H9 (cell line): ENCODE measurements around the gene KCNA2. TPM values are rescaled to one million over a fixed set of nuclear protein-coding genes. Genes with fewer than 3 reads are reported as not detected.

ENCODE experiments used
- DNase-seq: peaks from one replicate; pipeline ENCODE4 v3.0.0-alpha.2; 2017
- H2AFZ ChIP-seq: one replicate; pipeline ENCODE4 v1.6.1; 2013; ENCODE audit warnings: mild to moderate bottlenecking, low read length, control low read depth, moderate library complexity
- H2AK5ac ChIP-seq: 2 replicates; pipeline ENCODE4 v1.6.1; 2013; ENCODE audit warnings: low read length, control low read depth, mixed read lengths; ENCODE audit not compliant: insufficient read length
- H2BK120ac ChIP-seq: one replicate; pipeline ENCODE4 v1.6.1; 2013; ENCODE audit warnings: low read depth, mild to moderate bottlenecking, low read length, control low read depth, inconsistent platforms; ENCODE audit not compliant: poor library complexity, severe bottlenecking
- H2BK12ac ChIP-seq: 2 replicates; pipeline ENCODE4 v1.6.1; 2013; ENCODE audit warnings: low read length, control low read depth, mixed read lengths, low read depth; ENCODE audit not compliant: insufficient read length
- H2BK15ac ChIP-seq: 2 replicates; pipeline ENCODE4 v1.6.1; 2013; ENCODE audit warnings: low read depth, low read length, control low read depth
- H2BK20ac ChIP-seq: one replicate; pipeline ENCODE4 v1.6.1; 2013; ENCODE audit warnings: low read depth, mild to moderate bottlenecking, low read length, control low read depth, inconsistent platforms; ENCODE audit not compliant: poor library complexity, severe bottlenecking
- H2BK5ac ChIP-seq: 2 replicates; pipeline ENCODE4 v1.6.1; 2013; ENCODE audit warnings: low read length, control low read depth, mixed read lengths; ENCODE audit not compliant: insufficient read length
- H3K14ac ChIP-seq: 2 replicates; pipeline ENCODE4 v1.6.1; 2013; ENCODE audit warnings: low read length, control low read depth; ENCODE audit not compliant: insufficient read depth
- H3K18ac ChIP-seq: 2 replicates; pipeline ENCODE4 v1.6.1; 2013; ENCODE audit warnings: low read depth, mild to moderate bottlenecking, mixed read lengths, low read length, control low read depth; ENCODE audit not compliant: insufficient read length
- H3K23ac ChIP-seq: 2 replicates; pipeline ENCODE4 v1.6.1; 2013; ENCODE audit warnings: low read length, control low read depth, mixed read lengths, low read depth; ENCODE audit not compliant: insufficient read length
- H3K23me2 ChIP-seq: 2 replicates; pipeline ENCODE4 v1.6.1; 2013; ENCODE audit warnings: low read depth, mild to moderate bottlenecking, mixed read lengths, low read length, control low read depth; ENCODE audit not compliant: insufficient read length, poor library complexity, severe bottlenecking
- H3K27ac ChIP-seq: 2 replicates; pipeline ENCODE4 v1.5.1; 2013; ENCODE audit warnings: low read length, control low read depth, mixed read lengths, low read depth; ENCODE audit not compliant: insufficient read length
- H3K27me3 ChIP-seq: 2 replicates; pipeline ENCODE4 v1.6.1; 2013; ENCODE audit warnings: low read length, control low read depth, inconsistent platforms; ENCODE audit not compliant: insufficient read depth
- H3K4ac ChIP-seq: 2 replicates; pipeline ENCODE4 v1.6.1; 2013; ENCODE audit warnings: low read depth, mild to moderate bottlenecking, control low read depth, inconsistent platforms, low read length, moderate library complexity
- H3K4me1 ChIP-seq: 2 replicates; pipeline ENCODE4 v1.6.1; 2013; ENCODE audit warnings: low read length, control low read depth, inconsistent platforms; ENCODE audit not compliant: insufficient read depth
- H3K4me2 ChIP-seq: 2 replicates; pipeline ENCODE4 v1.6.1; 2013; ENCODE audit warnings: low read length, control low read depth, mixed read lengths; ENCODE audit not compliant: insufficient read length, insufficient read depth
- H3K56ac ChIP-seq: 2 replicates; pipeline ENCODE4 v1.6.1; 2013; ENCODE audit warnings: low read depth, mild to moderate bottlenecking, mixed read lengths, low read length, control low read depth; ENCODE audit not compliant: insufficient read length
- H3K79me1 ChIP-seq: 2 replicates; pipeline ENCODE4 v1.6.1; 2013; ENCODE audit warnings: low read depth, mild to moderate bottlenecking, moderate library complexity, low read length, control low read depth, inconsistent platforms; ENCODE audit not compliant: insufficient read depth, poor library complexity, severe bottlenecking
- H3K79me2 ChIP-seq: 2 replicates; pipeline ENCODE4 v1.6.1; 2013; ENCODE audit warnings: low read length, control low read depth, inconsistent platforms; ENCODE audit not compliant: insufficient read depth
- H3K9ac ChIP-seq: 2 replicates; pipeline ENCODE4 v1.6.1; 2013; ENCODE audit warnings: low read length, control low read depth, mixed read lengths; ENCODE audit not compliant: insufficient read length; ENCODE audit errors: extremely low read depth
- H3K9me3 ChIP-seq: one replicate; pipeline ENCODE4 v1.6.1; 2013; ENCODE audit warnings: low read depth, low read length, inconsistent platforms; ENCODE audit not compliant: control insufficient read depth
- H3T11ph ChIP-seq: one replicate; pipeline ENCODE4 v1.6.1; 2013; ENCODE audit warnings: mild to moderate bottlenecking, low read length, control low read depth, inconsistent platforms
- H4K20me1 ChIP-seq: one replicate; pipeline ENCODE4 v1.6.1; 2013; ENCODE audit not compliant: control insufficient read depth, insufficient read length, insufficient read depth
- H4K5ac ChIP-seq: 2 replicates; pipeline ENCODE4 v1.6.1; 2013; ENCODE audit warnings: low read depth, mild to moderate bottlenecking, mixed read lengths, low read length, control low read depth; ENCODE audit not compliant: insufficient read length
- H4K8ac ChIP-seq: replicated peaks from 2 replicates; pipeline ENCODE4 v1.6.1; 2013; ENCODE audit warnings: low read length, control low read depth, mixed read lengths, low read depth; ENCODE audit not compliant: insufficient read length
- H4K91ac ChIP-seq: 2 replicates; pipeline ENCODE4 v1.6.1; 2013; ENCODE audit warnings: low read depth, mild to moderate bottlenecking, moderate library complexity, mixed read lengths, low read length, control low read depth; ENCODE audit not compliant: insufficient read length
- H3K27ac Mint-ChIP-seq, 3 experiments: 2 replicates in 2 of 3; 3 replicates in 1 of 3; pipeline ENCODE4 v1.8.0; 2020 to 2021; ENCODE audit warnings: mixed read lengths in 3 of 3, mild to moderate bottlenecking in 1 of 3, moderate library complexity in 1 of 3
- H3K27me3 Mint-ChIP-seq: 2 replicates; pipeline ENCODE4 v1.8.0; 2021; ENCODE audit warnings: low read depth, mild to moderate bottlenecking, moderate library complexity, mixed read lengths
- H3K36me3 Mint-ChIP-seq, 3 experiments: 2 replicates in 2 of 3; 3 replicates in 1 of 3; pipeline ENCODE4 v1.8.0; 2020 to 2021; ENCODE audit warnings: low read depth in 3 of 3, mixed read lengths in 3 of 3; ENCODE audit not compliant: insufficient read depth in 1 of 3
- H3K4me1 Mint-ChIP-seq, 2 experiments: 2 replicates each; pipeline ENCODE4 v1.8.0; 2020; ENCODE audit warnings: mixed read lengths in 2 of 2
- H3K4me3 Mint-ChIP-seq, 2 experiments: 2 replicates in 1 of 2; 3 replicates in 1 of 2; pipeline ENCODE4 v1.8.0; 2020 to 2021; ENCODE audit warnings: mild to moderate bottlenecking in 2 of 2, mixed read lengths in 2 of 2, moderate library complexity in 1 of 2
- H3K9me3 Mint-ChIP-seq, 2 experiments: 2 replicates in 1 of 2; 3 replicates in 1 of 2; pipeline ENCODE4 v1.8.0; 2020; ENCODE audit warnings: mild to moderate bottlenecking in 2 of 2, mixed read lengths in 2 of 2, moderate library complexity in 1 of 2
- WGBS: extraction: QIAGEN DNeasy Blood & Tissue Kit; methylation state at CpG from one replicate; pipeline ENCODE4 v1.1.7; 2013; ENCODE audit warnings: missing lambda C conversion rate, low lambda C conversion rate, mixed read lengths; ENCODE audit not compliant: insufficient read length; ENCODE audit errors: extremely low coverage; 5-methylcytosine and 5-hydroxymethylcytosine counted together
- total RNA-seq: library from RNA; stranded (reverse); gene quantifications from 2 replicates; pipeline ENCODE4 v1.2.1, GENCODE V29; 2021
- TF ChIP-seq, protein P1 (sequence below): fragments of 200-600 bp; sonication (generic); conservative IDR thresholded peaks from 3 replicates; pipeline ENCODE4 v1.8.0; 2021; ENCODE audit warnings: antibody characterized with exemption, mild to moderate bottlenecking

KCNA2 gene
- total RNA-seq, 1 experiment from 2014 or later: 0.33 TPM

DNA sequence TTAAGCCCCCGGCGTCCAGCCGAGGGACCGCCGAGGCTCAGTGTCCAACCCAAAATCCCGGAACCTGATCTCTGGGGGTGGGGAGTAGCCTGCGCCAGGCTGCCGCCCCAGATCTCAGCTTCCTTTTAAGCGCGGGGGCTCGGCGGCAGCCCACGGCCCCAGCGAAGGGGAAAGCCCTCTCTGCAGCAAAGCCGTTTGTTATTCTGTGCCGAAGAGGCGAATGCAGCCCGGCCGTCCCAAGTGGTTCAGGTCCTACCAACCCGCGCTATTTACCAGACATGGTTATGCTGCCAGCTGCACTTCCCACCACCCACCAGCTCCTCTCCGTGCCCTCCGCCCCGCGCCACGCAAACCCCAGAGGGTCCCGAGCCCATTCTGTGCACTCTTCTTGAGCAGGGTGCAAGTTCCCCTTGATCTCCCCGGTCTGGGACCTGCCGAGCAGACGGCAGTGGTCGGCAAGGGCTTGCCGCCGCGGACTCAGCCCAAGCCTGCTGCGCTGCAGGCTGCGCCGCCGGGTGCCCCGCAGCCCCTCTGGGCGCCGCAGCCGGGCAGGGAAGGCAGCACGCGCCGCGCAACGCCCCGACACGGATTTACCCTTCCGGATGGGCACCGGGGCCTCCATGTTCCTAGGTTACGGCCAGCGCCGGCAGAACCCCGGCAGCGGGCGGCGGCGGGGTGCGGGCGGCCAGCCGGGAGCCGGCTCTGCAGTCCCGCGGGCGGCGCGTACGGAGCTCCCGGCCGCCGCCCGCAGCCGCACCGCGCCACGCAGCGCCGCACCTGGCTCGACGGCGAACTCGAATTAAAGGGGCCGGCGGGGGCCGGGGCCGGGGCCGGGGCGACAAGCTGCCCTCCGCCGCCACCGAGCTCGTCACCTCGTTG is 738 bp upstream of the KCNA2 start:
- no peaks in the 10 kb centered on the region for H3K79me2 ChIP-seq
- H3K4ac ChIP-seq: no peak overlapping the region
- H2BK15ac ChIP-seq: no peak overlapping the region
- H3T11ph ChIP-seq: no peak overlapping the region
- peaks cover 11% of the 10 kb centered on the region for H3K23me2 ChIP-seq
- H3K14ac ChIP-seq: no peak overlapping the region
- peaks cover 14 to 19% of the 10 kb centered on the region in 2 experiments for H3K4me1 Mint-ChIP-seq
- H3K4me3 Mint-ChIP-seq: peak overlapping the region; percentile 65 to 89
- no peaks in the 10 kb centered on the region for H3K79me1 ChIP-seq
- no peak overlapping the region for H4K91ac ChIP-seq
- no peak overlapping the region for H3K27ac Mint-ChIP-seq
- H2AK5ac ChIP-seq: no peak overlapping the region
- H3K4me1 ChIP-seq: no peaks in the 10 kb centered on the region; the same call in 1 of the 2 replicates
- no peaks in the 10 kb centered on the region for H4K20me1 ChIP-seq
- peak; percentile 51 for DNase-seq
- H3K23ac ChIP-seq: no peak overlapping the region
- no peak overlapping the region for H2BK5ac ChIP-seq
- peaks cover 0 to 3% of the 10 kb centered on the region in 2 experiments; a peak in 2 of 5 replicates for H3K9me3 Mint-ChIP-seq
- H3K18ac ChIP-seq: no peak overlapping the region
- no peak overlapping the region for H2BK20ac ChIP-seq
- TF ChIP-seq, protein P1, sequence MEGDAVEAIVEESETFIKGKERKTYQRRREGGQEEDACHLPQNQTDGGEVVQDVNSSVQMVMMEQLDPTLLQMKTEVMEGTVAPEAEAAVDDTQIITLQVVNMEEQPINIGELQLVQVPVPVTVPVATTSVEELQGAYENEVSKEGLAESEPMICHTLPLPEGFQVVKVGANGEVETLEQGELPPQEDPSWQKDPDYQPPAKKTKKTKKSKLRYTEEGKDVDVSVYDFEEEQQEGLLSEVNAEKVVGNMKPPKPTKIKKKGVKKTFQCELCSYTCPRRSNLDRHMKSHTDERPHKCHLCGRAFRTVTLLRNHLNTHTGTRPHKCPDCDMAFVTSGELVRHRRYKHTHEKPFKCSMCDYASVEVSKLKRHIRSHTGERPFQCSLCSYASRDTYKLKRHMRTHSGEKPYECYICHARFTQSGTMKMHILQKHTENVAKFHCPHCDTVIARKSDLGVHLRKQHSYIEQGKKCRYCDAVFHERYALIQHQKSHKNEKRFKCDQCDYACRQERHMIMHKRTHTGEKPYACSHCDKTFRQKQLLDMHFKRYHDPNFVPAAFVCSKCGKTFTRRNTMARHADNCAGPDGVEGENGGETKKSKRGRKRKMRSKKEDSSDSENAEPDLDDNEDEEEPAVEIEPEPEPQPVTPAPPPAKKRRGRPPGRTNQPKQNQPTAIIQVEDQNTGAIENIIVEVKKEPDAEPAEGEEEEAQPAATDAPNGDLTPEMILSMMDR: no peak
- peaks cover 93% of the 10 kb centered on the region for H3K27me3 Mint-ChIP-seq
- H3K4me2 ChIP-seq: peak overlapping the region; percentile 73
- H2BK120ac ChIP-seq: no peak overlapping the region
- no peak overlapping the region for H4K5ac ChIP-seq
- H2BK12ac ChIP-seq: no peak overlapping the region
- peaks cover 51% of the 10 kb centered on the region for H3K27me3 ChIP-seq
- no peaks in the 10 kb centered on the region for H3K9me3 ChIP-seq
- H4K8ac ChIP-seq: no peak overlapping the region
- H3K56ac ChIP-seq: no peak overlapping the region
- H2AFZ ChIP-seq: no peak overlapping the region
- H3K9ac ChIP-seq: no peak overlapping the region
- no peaks in the 10 kb centered on the region; a peak in 1 of 7 replicates for H3K36me3 Mint-ChIP-seq
- H3K27ac ChIP-seq: no peak overlapping the region
- WGBS: no CpG with 5 or more reads among the region's 94 CpGs
